Urothelium cell line (cell line): ENCODE data around the gene GAREM2.

Experiments
- DNase-seq: peaks from one replicate; pipeline ENCODE4 v3.0.0; 2011; ENCODE audit warnings: low spot score, mixed read lengths
- FAIRE-seq: peaks from 2 replicates; lab custom pipeline; 2011; peaks lifted over from hg19 to GRCh38; lab: Jason Lieb, UNC

The GAREM2 gene

DNA sequence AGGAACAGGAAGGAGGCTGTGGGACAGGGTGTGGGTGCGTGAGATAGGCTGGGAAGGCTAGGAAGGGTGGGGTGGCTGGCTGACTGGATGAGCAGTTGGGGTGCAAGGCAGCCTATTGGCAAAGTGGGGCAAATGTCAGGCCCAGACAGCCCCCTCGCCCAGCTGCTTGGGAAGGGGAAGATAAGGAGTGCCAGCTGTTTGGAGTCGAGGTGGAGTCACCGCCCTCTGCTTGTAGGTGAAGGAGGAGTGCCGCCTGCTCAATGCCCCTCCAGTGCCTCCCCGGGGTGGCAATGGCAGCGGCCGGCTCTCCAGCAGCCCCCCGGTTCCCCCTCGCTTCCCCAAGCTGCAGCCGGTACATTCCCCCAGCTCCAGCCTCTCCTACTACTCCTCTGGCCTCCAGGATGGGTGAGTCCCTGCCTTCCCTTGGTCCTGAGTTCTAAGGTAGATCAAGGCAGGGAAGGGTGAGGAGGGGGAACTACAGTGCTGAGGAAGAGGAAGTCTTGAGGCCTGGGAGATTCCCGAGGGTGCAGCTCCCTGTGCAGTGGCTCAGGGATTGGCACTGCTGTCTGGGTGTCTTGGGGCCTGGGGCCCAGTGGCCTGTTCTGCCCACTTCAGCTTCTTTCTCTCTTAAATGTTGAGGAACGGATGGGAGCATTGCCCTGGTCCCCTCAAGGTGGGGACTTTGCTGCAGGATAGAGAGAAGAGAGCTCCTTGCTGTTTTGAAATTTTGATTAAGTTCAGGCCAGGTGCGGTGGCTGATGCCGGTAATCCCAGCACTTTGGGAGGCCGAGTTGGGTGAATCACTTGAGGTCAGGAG lies 13.3 kb downstream of the GAREM2 start:
- FAIRE-seq, result peak; percentile 32

DNA sequence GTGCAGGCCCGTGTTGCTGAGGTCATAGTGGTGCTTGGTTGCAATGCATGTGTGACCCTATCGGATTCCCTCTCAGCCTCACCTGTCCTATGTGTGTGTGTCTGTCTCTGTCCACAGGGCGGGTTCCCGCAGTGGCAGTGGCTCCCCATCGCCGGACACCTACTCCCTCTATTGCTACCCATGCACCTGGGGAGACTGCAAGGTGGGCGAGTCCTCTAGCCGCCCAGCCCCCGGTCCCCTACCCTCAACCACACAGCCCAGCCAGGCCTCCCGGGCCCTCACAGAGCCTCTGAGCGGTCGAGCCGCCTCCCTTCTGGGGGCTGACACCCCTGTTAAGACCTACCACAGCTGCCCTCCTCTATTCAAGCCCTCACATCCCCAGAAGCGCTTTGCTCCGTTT lies 14.2 kb downstream of the GAREM2 start:
- DNase-seq (no peak), FAIRE-seq (no peak)

More for the DNA sequence above, 13.3 kb downstream of the GAREM2 start:
- DNase-seq, result no peak

GRCh38 chr2:26187537-26188104 lies 14.7 kb downstream of the GAREM2 start:
- FAIRE-seq (no peak), DNase-seq (no peak)

DNA sequence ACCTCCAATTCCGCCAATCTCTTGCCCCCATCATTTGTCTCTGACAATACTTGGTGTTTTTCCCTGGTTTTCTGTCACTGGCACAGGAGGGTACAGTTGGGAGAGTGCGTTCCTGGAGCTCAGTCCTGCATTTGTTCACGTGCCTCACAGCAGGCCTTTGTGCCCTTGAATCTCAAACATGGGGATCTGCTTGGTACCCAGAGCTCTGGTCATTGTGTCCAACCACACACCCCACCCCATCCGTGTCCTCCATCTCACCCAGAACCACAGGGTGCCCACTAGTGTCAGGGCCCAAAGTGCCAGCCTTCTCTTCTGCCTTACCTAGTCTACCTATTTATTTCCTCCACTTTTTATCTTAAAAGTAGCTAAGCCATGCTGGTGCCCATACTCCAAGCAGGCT lies 16.2 kb downstream of the GAREM2 start:
- DNase-seq (no peak), FAIRE-seq (no peak)

DNA sequence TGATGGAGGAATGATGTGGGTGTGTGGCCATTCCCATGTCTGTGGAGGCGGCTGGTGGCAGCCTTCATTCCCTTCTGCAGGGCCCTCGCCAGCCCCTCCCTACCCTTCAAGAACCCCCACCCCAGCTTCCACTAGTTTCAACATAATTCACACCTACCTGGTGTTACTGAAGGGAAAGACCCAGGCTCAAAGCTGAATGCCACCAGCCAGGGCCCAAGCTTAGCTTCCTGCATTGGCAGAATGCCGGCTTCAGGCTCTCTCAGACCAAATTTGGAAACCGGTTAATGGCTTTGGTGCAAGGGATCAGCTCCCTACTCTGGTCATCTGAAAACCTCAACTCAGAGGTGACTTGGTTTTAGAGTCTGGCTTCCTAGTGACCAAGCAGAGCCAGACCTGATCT lies 16.9 kb downstream of the GAREM2 start:
- FAIRE-seq, result no peak
- DNase-seq, result no peak

DNA sequence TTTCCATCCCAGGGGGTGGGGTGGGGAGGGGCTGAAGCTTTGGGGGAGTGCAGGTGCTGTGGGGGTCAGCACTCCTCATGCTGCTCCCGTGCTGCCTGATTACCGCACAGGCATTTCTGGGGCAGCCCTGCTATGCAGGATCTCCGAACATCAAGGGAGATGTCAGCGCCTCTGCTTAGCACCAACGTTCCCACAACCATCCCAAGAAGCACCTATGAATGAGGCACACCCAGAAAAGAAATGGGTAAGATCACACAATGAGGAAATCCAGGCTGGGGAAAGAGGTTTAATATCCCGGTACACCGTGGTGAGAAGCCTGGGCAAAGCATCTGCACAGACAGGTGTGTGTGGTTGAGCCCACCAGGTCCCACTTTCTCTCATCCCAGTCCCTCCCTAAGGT lies 17.5 kb downstream of the GAREM2 start:
- no peak for DNase-seq
- FAIRE-seq, result no peak

DNA sequence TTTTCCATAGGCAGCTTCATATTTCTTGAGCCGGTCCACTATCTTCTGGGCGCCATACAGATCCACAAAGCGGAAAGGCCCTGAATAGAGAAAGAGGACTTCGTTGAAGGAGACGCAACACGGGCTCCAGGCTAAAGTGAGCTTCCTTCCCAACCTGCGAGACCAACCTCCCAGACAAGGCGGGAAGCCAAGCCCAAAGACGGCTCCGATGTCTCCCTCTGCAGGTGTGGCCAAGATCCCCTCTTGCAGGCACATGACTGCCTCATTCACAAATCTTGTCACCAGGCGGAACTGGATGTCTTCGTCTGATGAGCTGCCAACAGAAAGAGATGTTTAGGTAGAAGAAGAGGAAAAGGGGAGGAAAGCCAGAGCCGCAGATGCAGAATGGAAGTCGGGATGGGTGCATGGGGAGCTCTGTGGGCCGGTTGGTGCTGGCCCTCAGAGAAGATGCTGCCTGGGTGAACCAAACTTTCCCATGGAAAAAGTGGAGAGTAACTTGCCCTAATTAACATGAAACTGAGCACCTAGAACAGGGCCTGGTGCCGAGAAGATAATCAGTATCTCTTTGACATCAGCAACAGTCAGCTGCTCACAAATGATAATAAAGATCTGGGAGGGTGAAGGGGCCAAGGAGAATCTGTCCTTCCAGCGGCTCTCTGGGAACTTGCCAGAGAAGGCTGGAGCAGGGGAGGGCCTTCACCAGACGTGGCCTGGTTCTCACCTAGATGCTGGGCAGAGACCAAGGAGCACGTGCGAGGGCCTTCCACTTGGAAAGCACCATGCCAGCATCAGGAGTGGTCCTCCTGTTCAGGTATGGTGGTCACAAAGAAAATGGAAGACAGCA lies 18.6 kb downstream of the GAREM2 start:
- DNase-seq (no peak), FAIRE-seq (peak; percentile 46)

- no peak for DNase-seq
- FAIRE-seq, result no peak
Measured at GRCh38 chr2:26193578-26194231, 20.8 kb downstream of the GAREM2 start.

DNA sequence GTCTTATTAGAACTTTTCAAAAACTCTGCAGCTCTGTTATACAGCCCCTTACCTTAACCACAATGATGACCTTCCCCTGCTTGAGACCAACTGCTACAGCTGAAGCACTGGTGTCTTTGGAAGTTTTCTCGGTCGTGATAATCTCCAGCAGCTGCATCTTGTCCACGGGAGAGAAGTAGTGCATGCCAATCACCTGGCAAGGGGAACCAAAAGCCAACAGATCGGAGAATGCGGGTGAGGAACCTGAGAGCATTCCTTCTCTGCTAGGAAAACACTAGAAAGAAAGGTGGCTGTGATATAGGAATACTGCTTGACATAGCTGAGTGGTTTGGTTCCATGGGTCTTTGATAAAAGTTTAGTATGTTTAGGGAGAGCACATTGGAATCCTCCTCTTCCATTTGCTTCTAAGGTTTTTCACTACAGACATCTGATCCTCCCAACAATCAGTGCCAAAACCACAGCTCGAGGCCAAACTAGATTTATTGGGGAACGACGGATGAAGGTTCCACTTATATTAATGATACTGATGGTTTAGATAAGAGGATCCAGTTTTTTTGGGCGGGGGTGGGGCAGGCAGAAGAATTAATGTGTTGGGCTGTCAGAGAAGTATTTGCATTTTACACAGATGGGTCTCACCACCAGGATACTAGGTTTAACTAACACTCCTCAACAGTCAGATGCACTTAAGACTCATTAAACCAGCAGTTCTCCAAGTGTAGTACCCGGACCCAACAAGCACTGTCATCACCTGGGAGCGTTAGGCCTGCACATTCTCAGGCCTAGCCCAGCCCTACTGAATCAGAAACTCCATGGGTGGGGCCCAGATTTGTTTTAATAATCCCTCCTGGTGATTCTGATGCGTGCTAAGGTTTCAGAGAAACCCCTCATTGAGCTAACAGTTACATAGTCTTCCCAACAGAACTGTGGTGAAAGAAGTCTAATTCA lies 22.4 kb downstream of the GAREM2 start:
- FAIRE-seq, result no peak
- DNase-seq, result no peak

DNA sequence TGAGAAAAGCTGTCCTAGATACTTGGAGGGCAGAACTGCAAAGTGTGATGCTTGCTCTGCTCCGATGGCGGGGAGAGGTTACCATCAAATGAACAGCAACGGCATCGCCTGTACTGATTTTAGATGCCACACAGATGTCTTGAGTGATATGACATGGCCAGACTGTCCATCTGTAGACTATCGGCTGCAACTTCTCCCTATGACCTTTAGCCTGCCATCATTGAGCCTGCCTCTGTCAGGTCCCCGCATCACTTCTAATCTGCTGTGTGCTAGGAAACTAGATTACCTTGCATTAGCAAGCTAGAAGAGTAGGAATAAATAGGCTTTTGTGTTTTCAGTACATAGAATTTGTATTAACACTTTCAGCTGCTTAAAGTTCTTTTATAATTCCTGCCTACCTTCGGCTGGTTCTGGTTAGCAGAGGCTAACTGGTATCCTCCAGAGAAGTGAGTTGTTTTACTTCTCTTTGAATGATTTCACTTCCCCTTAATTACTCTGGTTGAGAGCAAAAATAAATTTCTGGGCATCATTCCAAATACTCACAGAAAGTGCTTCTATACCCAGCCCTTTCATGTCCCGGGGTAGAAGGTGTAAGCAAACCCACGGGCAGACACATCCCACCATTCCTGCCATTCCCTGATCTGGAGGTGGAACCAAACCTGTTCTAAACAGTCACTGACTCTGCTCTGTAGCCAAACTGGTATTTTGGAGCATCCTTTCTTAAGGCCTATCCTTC lies 24.0 kb downstream of the GAREM2 start:
- peak; percentile 32 for FAIRE-seq
- no peak for DNase-seq

GRCh38 chr2:26197516-26197915 lies 24.6 kb downstream of the GAREM2 start:
- FAIRE-seq, result no peak
- DNase-seq, result no peak

- DNase-seq (no peak), FAIRE-seq (no peak)
Measured at GRCh38 chr2:26202981-26203490, 30.1 kb downstream of the GAREM2 start.

DNA sequence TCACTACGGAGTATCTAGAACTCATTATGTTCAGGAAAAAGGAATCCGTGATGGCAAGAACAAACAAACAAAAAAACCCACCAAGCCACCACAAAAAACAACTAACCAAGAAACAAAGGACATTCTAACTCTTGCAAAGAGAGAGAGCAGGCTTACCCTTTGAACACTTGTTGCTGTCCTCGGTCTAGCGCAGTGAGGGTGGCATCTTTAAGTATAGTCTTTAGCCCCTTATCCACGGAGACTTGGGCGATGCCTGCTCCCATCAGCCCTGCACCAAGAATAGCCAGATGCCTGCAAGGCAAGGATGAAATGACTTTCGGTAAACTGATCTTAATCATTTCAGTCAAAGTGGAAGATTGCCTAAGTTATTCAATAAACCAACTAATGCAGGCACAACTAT lies 31.0 kb downstream of the GAREM2 start:
- FAIRE-seq (no peak), DNase-seq (no peak)

GRCh38 chr2:26212011-26212410 lies 39.1 kb downstream of the GAREM2 start:
- FAIRE-seq, result no peak

GRCh38 chr2:26214759-26215158 lies 41.9 kb downstream of the GAREM2 start:
- FAIRE-seq (no peak), DNase-seq (no peak)

More at GRCh38 chr2:26212011-26212410, 39.1 kb downstream of the GAREM2 start:
- DNase-seq, result no peak

DNA sequence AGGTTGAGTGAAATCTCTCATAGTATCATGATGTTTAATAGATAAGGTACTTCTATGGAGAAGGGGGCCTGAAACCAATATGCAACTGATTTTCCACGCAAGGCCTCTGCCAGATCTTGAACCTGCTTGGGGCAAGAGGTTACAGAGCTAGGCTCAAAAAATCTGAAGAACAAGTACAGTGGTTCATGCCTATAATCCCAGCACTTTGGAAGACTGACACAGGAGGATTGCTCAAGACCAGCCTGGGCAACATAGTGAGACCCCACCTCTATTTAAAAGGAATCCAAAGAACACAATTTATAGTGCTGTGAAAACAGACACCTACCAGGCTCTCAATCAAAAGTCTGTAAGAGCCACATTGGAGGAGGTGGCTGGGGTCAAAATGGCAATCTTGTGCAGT lies 42.9 kb downstream of the GAREM2 start:
- DNase-seq, result no peak
- no peak for FAIRE-seq

- no peak for DNase-seq
- FAIRE-seq, result no peak
Measured at GRCh38 chr2:26216587-26216986, 43.7 kb downstream of the GAREM2 start.

DNA sequence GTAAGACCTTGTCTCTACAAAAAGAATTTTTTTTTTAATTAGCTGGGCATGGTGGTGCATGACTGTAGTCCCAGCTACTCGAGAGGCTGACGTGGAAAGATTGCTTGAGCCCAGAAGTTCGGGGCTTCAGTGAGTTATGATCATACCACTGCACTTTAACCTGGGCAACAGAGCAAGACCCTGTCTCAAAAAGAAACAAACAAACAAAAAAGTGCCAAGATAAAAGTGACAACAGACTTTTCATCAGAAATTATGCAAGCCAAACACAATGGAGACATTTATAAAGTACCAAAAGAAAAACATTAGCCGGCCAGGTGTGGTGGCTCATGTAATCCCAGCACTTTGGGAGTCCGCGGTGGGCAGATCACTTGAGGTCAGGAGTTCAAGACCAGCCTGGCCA lies 44.8 kb downstream of the GAREM2 start:
- DNase-seq, result no peak
- FAIRE-seq, result no peak

GRCh38 chr2:26223018-26223417 lies 50.1 kb downstream of the GAREM2 start:
- FAIRE-seq, result no peak
- DNase-seq, result no peak
